G401.6 (cell line): ENCODE results near the gene THPO.
"Not testable (repeated sequence)": the region's sequence is repeated elsewhere in the genome, so short reads cannot be mapped to it uniquely, and the experiment has no call there.

Experiments used
- FAIRE-seq: peaks from 2 replicates; lab custom pipeline; 2012; peaks lifted over from hg19 to GRCh38; lab: Jason Lieb, UNC

Gene THPO

GRCh38 chr3:184349563-184350470 lies 28.2 kb downstream of the THPO start:
- no peak for FAIRE-seq

- FAIRE-seq, result no peak
Measured at GRCh38 chr3:184348057-184348382, 30.0 kb downstream of the THPO start.

GRCh38 chr3:184347321-184348056 lies 30.5 kb downstream of the THPO start:
- no peak for FAIRE-seq

DNA sequence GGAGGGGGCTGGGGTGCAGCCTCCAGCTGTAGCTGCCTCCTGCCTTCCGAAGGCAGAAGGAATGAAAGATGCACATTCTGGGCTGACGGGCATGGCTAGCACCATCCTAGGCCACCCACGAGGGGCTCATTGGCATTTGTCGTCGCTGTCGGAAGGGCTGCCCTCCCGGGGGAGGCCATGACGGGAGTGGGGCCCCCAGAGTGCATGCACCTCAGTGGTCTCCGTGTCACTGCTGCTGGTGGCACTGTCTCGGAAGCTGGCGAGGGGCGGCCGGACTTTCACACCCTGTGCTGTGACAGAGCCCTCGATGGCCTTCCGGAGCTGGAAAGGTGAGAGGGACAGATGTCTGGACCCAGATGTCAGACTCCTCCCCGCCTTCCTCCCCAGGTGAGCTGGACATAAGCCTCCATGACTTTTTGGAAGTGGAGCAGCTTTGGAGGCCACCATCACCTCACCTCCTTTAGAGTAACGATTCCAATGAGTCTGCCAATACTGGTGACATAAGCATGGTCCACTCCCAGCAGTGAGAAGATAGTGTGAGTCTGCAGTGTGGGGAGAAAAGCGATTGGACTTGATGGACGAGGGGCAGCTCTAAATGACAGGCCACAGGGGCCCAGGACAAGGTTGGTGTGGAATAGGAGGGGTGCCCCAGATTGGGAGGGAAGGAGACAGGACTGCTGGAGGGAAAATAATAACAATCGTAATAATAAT lies 31.4 kb downstream of the THPO start:
- FAIRE-seq, result no peak

- FAIRE-seq, result no peak
Measured at GRCh38 chr3:184345317-184346144, 32.5 kb downstream of the THPO start.

GRCh38 chr3:184344579-184345316 lies 33.3 kb downstream of the THPO start:
- FAIRE-seq, result no peak

DNA sequence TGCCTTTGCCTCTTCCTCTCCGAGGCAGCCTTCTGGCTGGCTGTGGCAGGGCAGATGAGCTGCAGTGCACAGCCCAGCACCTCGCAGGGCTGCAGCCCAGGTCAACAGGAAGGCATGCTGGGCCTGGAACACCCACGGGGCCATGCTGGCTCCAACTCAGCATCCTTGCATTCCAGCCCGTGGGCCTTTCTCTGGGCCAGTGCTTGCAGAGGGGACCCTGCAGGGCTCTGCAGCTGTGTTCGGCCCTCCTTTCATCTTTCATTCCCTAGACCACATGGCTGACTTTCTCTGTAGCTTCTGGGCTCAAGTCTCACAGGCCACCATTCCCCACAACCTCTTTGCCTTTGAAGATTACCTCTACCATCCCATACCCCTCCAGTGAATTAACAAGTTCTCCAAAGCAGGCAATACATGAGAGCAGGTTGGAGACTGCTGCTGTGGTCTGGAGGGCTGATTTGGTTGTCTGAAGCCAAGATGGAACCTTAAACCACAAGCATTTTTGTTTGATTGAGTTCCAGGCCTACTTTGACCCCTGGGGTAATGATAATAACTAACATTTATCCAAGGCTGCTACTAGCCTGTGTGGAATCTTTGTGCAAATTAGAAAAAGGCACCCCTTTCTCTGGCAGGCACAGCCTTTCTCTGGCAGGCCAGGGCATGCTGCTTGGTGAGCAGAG lies 34.7 kb downstream of the THPO start:
- FAIRE-seq, result no peak

DNA sequence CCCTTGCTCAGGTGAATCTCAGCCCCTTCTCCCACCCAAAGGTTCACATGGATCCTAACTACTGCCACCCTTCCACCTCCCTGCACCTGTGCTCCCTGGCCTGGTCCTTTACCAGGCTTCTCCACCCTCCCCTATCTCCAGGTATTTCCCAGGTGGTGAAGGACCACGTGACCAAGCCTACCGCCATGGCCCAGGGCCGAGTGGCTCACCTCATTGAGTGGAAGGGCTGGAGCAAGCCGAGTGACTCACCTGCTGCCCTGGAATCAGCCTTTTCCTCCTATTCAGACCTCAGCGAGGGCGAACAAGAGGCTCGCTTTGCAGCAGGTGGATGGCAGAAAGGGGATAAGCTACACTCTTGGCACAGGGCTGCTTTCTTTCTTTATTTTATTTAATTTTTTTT lies 36.1 kb downstream of the THPO start:
- no peak for FAIRE-seq

GRCh38 chr3:184339451-184340135 lies 38.4 kb downstream of the THPO start:
- not testable (repeated sequence) for FAIRE-seq

DNA sequence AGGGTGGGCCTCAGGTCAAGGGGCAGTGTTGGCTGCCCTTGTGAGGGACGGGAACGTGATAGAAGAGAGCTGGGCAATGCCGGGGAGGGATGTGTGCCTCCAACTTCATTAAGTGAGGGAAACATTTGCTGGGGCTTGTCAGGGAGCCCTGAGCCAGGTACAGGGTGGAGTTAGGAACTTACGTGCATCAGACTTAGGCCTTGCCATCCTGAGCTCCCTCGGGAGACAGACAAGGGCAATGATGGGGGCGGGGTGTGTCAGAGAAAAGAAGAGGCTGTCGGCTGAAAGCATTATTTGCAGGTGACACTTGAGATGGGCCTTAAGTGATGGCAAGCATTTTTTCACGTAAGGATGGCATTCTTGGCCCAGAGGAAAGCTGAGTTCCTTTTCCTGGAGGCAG lies 39.0 kb downstream of the THPO start:
- FAIRE-seq, result no peak

DNA sequence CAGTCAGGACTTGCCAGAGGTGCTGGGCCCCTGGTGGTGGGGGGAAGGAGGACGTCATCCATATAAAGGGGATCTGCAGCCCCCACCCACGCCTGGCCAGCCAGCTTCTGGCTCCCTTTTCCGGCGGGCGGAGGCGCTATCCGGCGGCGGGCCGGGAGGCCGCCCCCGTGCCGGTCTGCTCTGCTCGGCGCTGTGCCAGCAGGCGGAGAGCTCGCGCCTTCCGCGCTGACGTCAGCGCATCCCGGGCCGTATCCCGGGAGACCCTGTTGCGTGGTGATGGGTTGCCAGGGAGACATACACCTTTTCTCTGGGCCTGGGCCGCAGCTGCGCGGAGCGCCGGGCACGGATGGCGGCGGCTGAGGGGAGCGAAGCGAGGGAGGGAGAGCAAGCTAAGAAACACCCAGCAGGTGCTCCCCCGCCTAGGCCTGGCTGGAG lies 39.5 kb downstream of the THPO start:
- FAIRE-seq, result no peak

GRCh38 chr3:184337981-184338380 lies 40.0 kb downstream of the THPO start:
- no peak for FAIRE-seq

DNA sequence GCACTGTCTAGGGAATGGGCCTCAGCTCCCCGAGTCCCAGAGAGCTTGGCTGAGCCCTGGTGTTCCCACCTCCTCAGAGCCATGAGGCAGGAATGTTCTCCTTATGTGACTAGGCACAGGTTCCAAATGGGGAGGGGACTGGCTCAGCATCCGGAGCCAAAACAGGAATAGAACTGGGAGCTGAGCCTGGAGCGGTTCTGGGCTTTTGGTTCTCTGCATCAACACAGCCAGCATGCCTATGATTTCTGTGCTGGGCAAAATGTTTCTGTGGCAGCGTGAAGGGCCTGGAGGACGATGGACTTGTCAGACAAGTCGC lies 40.6 kb downstream of the THPO start, which contains the start of gene FAM131A:
Gene FAM131A, plus strand, starts transcription at position 202 of the 316 bp plus-strand sequence. Its CDS starts 31 bp downstream, at position 233.
- no peak for FAIRE-seq

DNA sequence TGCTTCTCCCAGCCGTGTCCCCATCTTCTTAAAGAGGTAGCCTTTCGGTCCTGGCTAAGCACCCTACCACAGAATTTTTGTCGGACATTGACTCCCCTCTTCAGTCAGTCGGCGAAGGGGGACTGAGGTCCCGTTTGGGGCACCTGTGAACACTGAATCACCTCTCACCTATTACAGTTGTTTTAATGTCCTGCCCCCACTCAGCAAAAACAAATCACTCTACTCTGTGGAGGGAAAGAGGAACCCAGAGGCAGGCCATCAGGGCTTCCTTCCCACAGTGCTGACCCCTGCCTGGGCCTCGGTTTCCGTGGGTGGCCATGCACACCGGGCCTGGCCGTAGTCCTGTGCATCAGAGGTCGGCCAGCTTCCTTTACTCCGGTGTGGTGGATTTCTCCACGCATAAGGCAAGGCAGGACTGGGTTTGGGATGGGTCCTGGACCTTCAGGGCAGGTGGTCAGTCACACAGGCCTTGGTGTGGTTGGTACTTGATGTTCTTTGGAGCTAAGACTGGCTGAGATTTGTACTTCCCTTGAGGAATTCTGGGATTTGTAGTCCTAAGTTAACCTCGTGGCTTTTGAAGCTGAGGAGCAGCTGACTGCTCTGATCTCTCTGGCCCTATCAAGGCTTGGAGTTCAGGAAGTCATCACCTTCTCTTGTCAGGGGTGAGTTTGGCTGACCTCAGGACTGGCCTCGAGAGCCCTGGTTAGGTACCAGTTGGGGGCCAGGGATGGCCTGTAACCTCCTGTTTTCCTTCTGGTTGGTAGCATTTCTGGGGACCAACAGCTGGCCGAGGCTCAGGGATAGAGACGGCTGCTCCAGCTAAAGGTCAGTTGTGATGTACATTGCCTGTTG lies 41.2 kb downstream of the THPO start:
- FAIRE-seq, result no peak

DNA sequence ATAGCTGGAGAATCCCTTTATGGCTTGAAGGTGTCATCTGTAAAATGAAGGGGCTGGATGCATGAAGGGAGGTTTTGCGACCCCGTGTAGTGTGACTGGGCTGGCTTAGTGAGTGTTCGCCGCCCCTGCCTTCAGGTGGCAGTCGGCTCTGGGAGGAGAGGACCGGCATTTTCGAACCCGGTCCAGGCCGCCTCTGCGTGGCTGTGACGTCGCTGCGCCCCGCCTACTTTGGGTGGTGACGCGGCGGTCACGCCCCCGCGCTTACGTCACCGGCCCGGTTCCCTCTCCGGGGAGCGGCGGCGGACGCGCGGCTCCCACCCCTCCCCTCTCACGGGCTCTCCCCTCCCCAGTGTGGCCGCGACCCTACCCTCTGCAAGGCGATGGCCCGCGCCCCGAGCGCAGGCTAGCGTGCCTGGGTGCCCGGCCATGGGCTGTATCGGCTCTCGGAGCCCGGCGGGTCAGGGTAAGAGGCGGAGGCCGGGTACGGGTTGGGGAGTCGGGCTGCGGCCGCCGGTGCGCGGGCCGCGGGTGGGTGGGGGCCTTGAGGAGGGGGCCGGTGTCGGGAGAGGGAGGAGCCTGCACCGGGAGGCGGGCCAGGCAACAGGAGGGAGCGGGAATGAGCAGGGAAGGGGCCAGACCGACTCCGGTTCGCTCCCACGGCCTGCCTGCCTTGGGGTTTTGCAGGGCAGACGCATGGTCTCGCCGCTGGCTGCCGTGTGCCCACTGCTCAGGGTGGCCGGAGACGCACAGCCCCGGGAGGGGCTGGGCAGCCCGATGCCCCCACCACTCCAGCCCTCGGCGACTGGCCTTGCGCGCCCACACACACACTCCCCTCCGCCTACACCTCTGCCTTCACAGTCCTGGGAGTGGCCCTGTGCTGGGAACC lies 42.1 kb downstream of the THPO start:
- FAIRE-seq, result peak; percentile 69

DNA sequence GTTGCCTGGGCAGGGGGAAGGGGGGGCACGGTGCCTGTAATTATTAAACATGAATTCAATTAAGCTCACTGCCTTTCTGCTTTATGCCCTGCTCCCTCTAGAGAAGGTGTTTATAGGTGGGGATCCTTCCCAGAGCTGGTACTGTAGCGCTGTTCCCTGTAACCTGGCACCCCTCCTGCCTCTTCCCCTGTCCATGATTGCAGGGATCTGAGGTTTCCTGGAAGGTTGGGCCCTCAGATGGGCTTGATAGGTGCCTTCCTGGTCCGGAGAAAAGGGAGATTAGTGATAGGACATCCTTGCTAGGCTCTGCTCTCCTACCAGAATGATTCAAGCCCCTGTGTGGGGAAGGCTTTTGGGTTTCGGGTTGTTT lies 42.7 kb downstream of the THPO start:
- FAIRE-seq, result no peak

DNA sequence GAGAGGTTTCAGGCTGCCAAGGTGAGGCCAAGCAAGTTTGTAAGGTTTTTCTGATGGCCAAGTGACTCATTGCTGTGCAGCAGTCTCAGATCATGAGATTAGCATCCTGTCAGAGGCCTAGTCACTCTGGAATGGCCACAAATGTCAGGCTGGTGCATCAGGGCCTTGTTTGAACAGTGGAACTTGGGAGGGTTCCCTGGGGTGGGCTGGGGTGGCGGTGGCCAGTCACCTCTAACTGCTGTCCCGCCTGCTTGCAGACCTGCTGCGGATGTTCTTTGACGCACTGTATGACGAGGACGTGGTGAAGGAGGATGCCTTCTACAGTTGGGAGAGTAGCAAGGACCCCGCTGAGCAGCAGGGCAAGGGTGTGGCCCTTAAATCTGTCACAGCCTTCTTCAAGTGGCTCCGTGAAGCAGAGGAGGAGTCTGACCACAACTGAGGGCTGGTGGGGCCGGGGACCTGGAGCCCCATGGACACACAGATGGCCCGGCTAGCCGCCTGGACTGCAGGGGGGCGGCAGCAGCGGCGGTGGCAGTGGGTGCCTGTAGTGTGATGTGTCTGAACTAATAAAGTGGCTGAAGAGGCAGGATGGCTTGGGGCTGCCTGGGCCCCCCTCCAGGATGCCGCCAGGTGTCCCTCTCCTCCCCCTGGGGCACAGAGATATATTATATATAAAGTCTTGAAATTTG lies 43.4 kb downstream of the THPO start:
- no peak for FAIRE-seq

- FAIRE-seq, result no peak
Measured at GRCh38 chr3:184333700-184334099, 44.3 kb downstream of the THPO start.
